Mesothelial cell of epicardium (in vitro differentiated cells): ENCODE data around the gene CDH2. TPM values are rescaled to one million over a fixed set of nuclear protein-coding genes. Genes with fewer than 3 reads are reported as not detected.
A peak's percentile ranks its signal among the peaks of the same experiment; 100 is the strongest.

Source experiments
- DNase-seq, 2 experiments: peaks; one replicate each; pipeline ENCODE4 v3.0.0; 2021; ENCODE audit warnings: low spot score in 2 of 2; ENCODE audit not compliant: unreplicated experiment in 2 of 2
- H3K27ac Mint-ChIP-seq: 2 replicates; pipeline ENCODE4 v1.8.0; 2021; ENCODE audit warnings: mixed read lengths
- H3K27me3 Mint-ChIP-seq: 2 replicates; pipeline ENCODE4 v1.8.0; 2021; ENCODE audit warnings: low read depth, mixed read lengths
- H3K36me3 Mint-ChIP-seq: 2 replicates; pipeline ENCODE4 v1.8.0; 2021; ENCODE audit warnings: mixed read lengths
- H3K4me1 Mint-ChIP-seq: 2 replicates; pipeline ENCODE4 v1.8.0; 2021; ENCODE audit warnings: mixed read lengths
- H3K4me3 Mint-ChIP-seq: 2 replicates; pipeline ENCODE4 v1.8.0; 2021; ENCODE audit warnings: mild to moderate bottlenecking, moderate library complexity, mixed read lengths
- H3K9me3 Mint-ChIP-seq: 2 replicates; pipeline ENCODE4 v1.8.0; 2021; ENCODE audit warnings: mixed read lengths
- total RNA-seq: library from RNA; stranded (reverse); gene quantifications from 3 replicates; pipeline ENCODE4 v1.2.1, GENCODE V29; 2021
- TF ChIP-seq, protein P1 (sequence below): fragments of 200-600 bp; sonication (generic); IDR thresholded peaks from one replicate; pipeline ENCODE4 v1.5.0; 2021; ENCODE audit warnings: antibody characterized with exemption; ENCODE audit not compliant: unreplicated experiment

CDH2 gene
- total RNA-seq, 1 donor from 2014 or later, result 46.6 TPM

DNA sequence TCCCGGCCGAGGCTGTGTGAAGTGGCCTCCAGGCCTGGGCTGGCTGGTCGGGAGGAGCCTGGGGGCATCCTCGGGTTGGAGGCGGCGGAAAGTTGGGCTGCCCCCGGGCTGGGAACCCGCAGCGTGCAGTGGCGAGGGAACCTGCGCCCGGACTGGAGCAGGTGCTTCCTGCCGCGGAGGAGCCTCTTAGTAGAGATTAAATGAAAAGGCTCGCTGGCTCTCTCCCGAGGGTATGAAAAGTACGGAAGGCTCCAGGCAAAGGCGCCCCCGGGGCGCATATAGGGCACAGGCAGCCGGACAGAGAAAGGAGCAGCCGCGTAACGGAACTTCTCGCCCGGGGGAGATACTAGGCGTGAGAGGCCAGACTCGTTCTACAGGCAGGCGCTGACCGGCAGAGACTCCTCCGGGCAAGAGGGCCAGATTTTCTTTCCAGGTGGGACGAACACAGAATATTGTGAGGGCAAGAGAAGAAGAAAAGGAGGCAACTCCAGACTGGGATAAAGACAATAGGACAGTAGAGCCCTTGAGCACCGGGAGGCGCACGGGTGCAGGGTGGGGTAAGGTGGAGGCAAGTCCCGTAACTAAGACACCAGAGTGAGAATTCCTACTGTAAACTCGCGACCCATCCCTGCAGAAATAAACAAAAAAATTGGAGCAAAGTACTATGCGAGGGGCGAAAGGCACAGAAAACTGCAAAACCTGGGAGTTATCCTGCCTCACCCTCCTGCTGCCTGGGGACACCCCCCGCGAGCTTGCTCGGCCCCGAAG is 816 bp downstream of the CDH2 start:
- H3K27ac Mint-ChIP-seq, result peak overlapping the region; percentile 92
- DNase-seq, result peak in 1 of 2 experiments; percentile 44
- peaks cover 27% of the 10 kb centered on the region for H3K4me1 Mint-ChIP-seq
- H3K4me3 Mint-ChIP-seq, result peak overlapping the region; percentile 88
- H3K36me3 Mint-ChIP-seq, result no peaks in the 10 kb centered on the region
- H3K27me3 Mint-ChIP-seq, result peaks cover 32% of the 10 kb centered on the region
- TF ChIP-seq, protein P1, sequence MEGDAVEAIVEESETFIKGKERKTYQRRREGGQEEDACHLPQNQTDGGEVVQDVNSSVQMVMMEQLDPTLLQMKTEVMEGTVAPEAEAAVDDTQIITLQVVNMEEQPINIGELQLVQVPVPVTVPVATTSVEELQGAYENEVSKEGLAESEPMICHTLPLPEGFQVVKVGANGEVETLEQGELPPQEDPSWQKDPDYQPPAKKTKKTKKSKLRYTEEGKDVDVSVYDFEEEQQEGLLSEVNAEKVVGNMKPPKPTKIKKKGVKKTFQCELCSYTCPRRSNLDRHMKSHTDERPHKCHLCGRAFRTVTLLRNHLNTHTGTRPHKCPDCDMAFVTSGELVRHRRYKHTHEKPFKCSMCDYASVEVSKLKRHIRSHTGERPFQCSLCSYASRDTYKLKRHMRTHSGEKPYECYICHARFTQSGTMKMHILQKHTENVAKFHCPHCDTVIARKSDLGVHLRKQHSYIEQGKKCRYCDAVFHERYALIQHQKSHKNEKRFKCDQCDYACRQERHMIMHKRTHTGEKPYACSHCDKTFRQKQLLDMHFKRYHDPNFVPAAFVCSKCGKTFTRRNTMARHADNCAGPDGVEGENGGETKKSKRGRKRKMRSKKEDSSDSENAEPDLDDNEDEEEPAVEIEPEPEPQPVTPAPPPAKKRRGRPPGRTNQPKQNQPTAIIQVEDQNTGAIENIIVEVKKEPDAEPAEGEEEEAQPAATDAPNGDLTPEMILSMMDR, result no peak
- H3K9me3 Mint-ChIP-seq, result no peaks in the 10 kb centered on the region

DNA sequence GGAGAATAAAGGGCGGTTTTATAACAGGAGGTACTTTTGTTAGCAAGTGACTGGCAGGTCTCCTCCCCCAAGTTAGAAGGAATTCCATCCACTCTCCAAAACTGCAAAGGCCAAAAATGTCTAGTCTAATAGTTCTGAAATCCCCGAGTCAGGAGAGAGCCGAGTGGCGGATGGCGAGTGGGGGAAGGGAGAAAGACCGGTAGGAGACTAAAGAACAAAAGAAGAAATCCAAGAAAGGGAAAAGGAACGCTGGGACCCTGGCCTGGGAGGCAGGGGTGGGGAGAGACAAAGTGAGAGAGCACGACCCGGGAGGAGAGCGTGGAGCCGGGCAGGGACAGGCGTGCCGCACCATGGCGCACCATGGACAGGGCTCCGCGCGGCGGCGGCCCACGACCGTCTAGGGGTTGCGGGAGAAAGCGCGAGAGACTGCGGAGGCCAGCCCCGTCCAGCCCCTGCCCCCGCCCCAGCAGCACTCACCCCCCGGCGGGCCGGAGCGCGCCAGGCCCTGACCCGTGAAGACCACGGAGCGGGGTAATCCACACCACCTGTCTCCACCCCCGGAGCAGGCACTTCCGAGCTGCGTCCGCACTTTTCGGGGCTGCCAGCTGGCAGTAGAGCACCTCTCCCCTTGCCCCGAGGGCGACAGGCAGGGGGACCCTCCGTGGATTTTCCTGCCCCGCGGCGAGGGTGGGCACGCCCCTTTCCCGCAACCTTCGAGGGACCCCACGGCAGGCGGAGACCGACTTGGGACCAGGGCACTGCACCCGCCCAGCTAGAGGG is 1.6 kb downstream of the CDH2 start:
- H3K4me3 Mint-ChIP-seq, result peak overlapping the region; percentile 88
- no peaks in the 10 kb centered on the region for H3K9me3 Mint-ChIP-seq
- H3K27me3 Mint-ChIP-seq, result peaks cover 29% of the 10 kb centered on the region
- peak; percentile 42 to 67 for DNase-seq
- H3K4me1 Mint-ChIP-seq, result peaks cover 27% of the 10 kb centered on the region
- TF ChIP-seq, protein P1, result no peak
- no peaks in the 10 kb centered on the region for H3K36me3 Mint-ChIP-seq
- H3K27ac Mint-ChIP-seq, result peak overlapping the region; percentile 92

DNA sequence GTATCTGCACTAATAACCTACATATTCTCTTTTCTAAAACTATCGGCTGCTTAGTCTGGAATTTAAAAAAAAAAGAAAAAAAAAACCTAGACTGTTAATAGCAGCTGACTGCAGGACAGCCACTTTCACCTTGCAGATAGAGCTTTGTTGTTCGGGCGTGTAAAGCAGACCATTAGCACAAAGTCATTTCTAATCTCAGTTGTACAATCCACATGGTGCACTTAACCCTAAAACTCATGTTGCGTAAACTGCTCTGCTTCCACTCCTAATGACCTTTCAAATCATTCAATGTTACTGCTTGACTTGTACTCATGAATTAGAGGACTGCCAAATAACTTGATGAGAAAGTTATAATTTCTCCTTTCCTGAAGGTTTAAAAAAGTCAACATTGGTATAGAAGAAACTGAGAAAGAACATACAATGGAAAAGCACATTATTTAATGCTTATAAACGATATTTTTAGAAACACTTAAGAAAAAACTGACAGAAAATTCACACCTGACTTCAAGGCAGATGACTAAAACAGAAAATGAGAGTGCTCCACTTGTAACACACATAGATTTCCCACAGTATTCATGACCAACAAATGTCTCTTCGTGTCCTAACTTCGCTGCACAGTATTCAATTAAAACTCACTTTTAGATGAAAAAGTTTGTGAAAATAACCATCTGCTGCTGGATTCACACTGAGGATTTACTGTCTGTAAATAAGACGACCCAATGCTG is 2.6 kb downstream of the CDH2 start:
- H3K4me1 Mint-ChIP-seq, result peaks cover 27% of the 10 kb centered on the region
- H3K36me3 Mint-ChIP-seq, result no peaks in the 10 kb centered on the region
- no peak overlapping the region for H3K27ac Mint-ChIP-seq
- TF ChIP-seq, protein P1, result no peak
- H3K9me3 Mint-ChIP-seq, result no peaks in the 10 kb centered on the region
- peaks cover 23% of the 10 kb centered on the region for H3K27me3 Mint-ChIP-seq
- peak overlapping the region; percentile 88 for H3K4me3 Mint-ChIP-seq
- no peak for DNase-seq

DNA sequence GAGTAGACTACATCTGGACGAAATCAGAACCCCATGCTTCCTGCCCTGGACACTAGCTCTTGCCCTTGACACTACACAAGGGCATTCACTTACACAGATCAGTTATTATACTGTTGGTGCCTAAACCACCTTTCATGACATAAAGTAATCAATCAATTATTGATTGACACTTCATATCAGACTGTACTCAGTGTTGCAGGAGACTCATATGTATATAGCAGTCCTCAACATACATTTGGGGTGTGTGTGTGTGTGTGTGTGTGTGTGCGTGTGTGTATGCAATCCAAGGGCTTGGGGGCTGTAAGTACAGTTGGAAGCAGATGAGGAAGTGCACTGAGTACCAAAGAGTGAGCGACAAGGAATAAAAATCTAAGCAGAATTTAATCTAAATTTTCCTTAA is 5.1 kb downstream of the CDH2 start:
- peaks cover 18% of the 10 kb centered on the region for H3K27me3 Mint-ChIP-seq
- H3K36me3 Mint-ChIP-seq, result no peaks in the 10 kb centered on the region
- no peak for DNase-seq
- no peak overlapping the region for H3K4me3 Mint-ChIP-seq
- no peaks in the 10 kb centered on the region for H3K9me3 Mint-ChIP-seq
- peaks cover 22% of the 10 kb centered on the region for H3K4me1 Mint-ChIP-seq
- H3K27ac Mint-ChIP-seq, result no peak overlapping the region
- TF ChIP-seq, protein P1, result no peak

- no peaks in the 10 kb centered on the region for H3K27me3 Mint-ChIP-seq
- no peak overlapping the region for H3K4me3 Mint-ChIP-seq
- no peak for DNase-seq
- peaks cover 2% of the 10 kb centered on the region for H3K4me1 Mint-ChIP-seq
- no peak overlapping the region for H3K27ac Mint-ChIP-seq
- no peaks in the 10 kb centered on the region for H3K36me3 Mint-ChIP-seq
- TF ChIP-seq, protein P1, result no peak
- no peaks in the 10 kb centered on the region for H3K9me3 Mint-ChIP-seq
Measured at GRCh38 chr18:28168725-28169124, 8.2 kb downstream of the CDH2 start.
